GM18858 (cell line): ENCODE data around the gene MYF6.
A peak's percentile ranks its signal among the peaks of the same experiment; 100 is the strongest.

Source experiments
- ATAC-seq: cut with Tn5 transposase; IDR thresholded peaks from one replicate; pipeline ENCODE4 v1.9.1; 2021; ENCODE audit not compliant: unreplicated experiment

Gene MYF6

GRCh38 chr12:80749456-80749855 is 42.0 kb downstream of the MYF6 start:
- no peak for ATAC-seq

DNA sequence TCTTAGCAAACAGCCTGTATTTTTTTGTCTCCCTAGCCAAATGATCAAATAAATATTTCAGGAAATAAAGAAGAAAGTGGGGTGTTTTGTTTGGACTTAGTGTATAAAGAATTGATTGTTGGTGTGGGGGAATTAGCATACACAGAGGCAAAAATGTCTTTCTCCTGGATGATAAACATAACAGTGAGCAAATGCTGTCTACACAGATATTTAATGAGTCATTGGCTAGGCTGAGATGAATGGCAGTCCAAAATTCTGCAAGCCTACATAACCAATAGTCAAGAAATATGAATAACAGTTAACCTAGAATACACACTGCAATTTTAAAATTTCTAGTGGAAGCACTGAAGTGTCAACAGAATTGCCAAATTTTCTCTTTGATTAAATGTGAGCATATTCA is 45.0 kb downstream of the MYF6 start:
- no peak for ATAC-seq

DNA sequence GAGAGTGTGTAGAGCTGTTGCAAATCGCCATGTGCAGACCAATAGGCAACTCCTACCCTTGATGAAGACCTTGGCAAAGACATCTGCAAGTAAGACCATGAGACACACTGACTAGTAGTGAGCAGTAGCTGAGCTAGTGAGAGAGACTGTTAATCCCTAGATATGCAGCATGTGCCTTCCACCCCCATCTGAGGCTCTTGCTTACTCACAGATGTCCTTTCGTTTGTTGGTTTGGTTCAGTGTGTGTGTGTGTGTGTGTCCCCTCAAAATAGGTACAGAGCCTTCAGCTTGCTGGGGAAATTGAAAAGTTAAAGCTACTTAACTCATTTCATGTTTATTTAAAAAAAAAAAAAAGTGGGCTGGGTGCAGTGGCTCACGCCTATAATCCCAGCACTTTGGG is 46.8 kb downstream of the MYF6 start:
- ATAC-seq = no peak

DNA sequence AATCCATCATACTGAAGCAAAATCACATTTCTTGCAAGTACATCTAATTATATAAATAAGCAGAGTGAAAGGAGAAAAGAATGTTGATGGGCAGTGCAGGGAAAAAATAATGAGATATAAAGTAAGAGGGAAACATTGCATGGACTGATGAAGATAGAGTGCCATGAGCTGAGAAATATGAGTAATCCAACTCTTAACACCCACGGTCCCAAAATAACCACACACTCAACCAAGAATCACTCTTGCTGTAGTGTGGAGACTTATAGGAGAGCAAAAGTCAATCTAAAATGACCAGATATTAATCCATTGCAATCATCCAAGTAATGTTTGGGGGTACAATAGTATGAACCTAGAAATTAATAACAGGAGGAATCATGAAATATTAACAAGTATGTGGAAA is 49.4 kb downstream of the MYF6 start:
- peak; percentile 95 for ATAC-seq
